ENCODE measurements around the gene PCYOX1L. TPM values are rescaled to one million over a fixed set of nuclear protein-coding genes. Genes with fewer than 3 reads are reported as not detected.

PCYOX1L gene
- total and polyA plus RNA-seq, 10 donors = 5.4 to 13.0 (median 7.9) TPM

DNA sequence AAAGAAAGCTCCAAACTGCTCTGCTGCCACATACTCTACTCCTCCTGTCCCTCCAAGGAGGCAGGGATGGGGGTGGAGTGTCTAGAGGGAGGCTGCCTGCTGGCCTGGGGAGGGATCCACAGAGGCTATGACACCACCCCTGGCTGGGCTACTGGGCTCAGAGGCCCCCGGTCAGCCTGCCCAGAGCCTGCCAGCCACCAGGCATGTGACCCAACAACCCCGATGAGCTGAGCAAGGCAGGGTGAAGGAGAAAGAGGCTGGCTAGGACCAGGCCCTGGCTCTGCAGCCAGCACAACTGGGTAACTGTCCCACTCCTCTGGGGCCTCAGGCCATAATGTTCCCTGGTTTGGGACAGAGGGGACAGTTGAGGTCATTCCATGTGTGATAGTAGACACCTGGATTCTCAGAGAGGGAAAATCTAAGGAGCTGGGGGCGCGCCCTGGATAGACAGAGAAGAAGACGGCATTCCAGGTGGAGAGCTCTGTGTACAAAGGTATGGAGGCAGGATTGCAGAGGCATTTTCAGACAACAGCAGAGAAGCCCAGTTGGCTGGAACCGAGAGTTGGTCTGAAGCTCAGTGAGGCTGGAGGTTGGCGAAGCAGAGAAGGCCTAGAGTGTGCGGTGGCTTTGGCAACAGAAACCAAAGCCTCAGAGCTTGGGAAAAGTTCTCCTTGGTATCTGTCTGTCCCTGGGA is 55.1 kb downstream of the PCYOX1L start:
- DNase-seq = no peak
- intact Hi-C loops (cut with DNase I; ENCODE audit: low total_unique reads) = no loop called here
- no peaks in the 10 kb centered on the region for H3K9me3 ChIP-seq
- H3K4me1 ChIP-seq = peaks cover 0 to 37% (median 2%) of the 10 kb centered on the region in 6 donors
- TF ChIP-seq POLR2AphosphoS5 (IDR thresholded peaks at IDR 0.05) = peak in 1 of 3 donors; percentile 7
- no peak for TF ChIP-seq POLR2A (IDR thresholded peaks at IDR 0.05)
- TF ChIP-seq, protein P1, sequence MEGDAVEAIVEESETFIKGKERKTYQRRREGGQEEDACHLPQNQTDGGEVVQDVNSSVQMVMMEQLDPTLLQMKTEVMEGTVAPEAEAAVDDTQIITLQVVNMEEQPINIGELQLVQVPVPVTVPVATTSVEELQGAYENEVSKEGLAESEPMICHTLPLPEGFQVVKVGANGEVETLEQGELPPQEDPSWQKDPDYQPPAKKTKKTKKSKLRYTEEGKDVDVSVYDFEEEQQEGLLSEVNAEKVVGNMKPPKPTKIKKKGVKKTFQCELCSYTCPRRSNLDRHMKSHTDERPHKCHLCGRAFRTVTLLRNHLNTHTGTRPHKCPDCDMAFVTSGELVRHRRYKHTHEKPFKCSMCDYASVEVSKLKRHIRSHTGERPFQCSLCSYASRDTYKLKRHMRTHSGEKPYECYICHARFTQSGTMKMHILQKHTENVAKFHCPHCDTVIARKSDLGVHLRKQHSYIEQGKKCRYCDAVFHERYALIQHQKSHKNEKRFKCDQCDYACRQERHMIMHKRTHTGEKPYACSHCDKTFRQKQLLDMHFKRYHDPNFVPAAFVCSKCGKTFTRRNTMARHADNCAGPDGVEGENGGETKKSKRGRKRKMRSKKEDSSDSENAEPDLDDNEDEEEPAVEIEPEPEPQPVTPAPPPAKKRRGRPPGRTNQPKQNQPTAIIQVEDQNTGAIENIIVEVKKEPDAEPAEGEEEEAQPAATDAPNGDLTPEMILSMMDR (IDR thresholded peaks at IDR 0.05 in 8 of 11, conservative IDR thresholded peaks at IDR 0.05 in 3 of 11) = no peak
- H3K27me3 ChIP-seq (replicated peaks in 1 of 7) = peaks cover 0 to 3% (median 0%) of the 10 kb centered on the region in 7 donors
- H3K36me3 ChIP-seq = peaks cover 0 to 14% (median 0%) of the 10 kb centered on the region in 6 donors
- peak overlapping the region in 5 of 8 donors; percentile 4 to 58 (median 45) for H3K4me3 ChIP-seq
- WGBS, 5 donors = 82 to 89% (median 86%) methylated on average over 6 to 8 of the region's 8 CpGs
- peak overlapping the region in 7 of 8 donors; percentile 39 to 82 (median 64) for H3K27ac ChIP-seq

GRCh38 chr5:149413477-149414210 is 55.8 kb downstream of the PCYOX1L start:
- DNase-seq = no peak
- Histone ChIP-seq H3K27ac (peak overlapping the region in 7 of 8 donors; percentile 41 to 82 (median 64)), H3K27me3 (replicated peaks in 1 of 7) (peaks cover 0 to 5% (median 0%) of the 10 kb centered on the region in 7 donors), H3K9me3 (no peaks in the 10 kb centered on the region), H3K4me3 (peak overlapping the region in 3 of 8 donors; percentile 45 to 58 (median 53)), H3K4me1 (peaks cover 0 to 41% (median 4%) of the 10 kb centered on the region in 6 donors), H3K36me3 (peaks cover 0 to 14% (median 0%) of the 10 kb centered on the region in 6 donors)
- intact Hi-C loops (cut with DNase I; ENCODE audit: low total_unique reads) = no loop called here
- 75 to 89% (median 81%) methylated on average over 16 of the region's 16 CpGs for WGBS, 5 donors
- TF ChIP-seq, protein P1 (IDR thresholded peaks at IDR 0.05 in 8 of 11, conservative IDR thresholded peaks at IDR 0.05 in 3 of 11) = no peak
- no peak for TF ChIP-seq POLR2A (IDR thresholded peaks at IDR 0.05)
- TF ChIP-seq POLR2AphosphoS5 (IDR thresholded peaks at IDR 0.05) = no peak

GRCh38 chr5:149414405-149415065 is 56.7 kb downstream of the PCYOX1L start:
- Histone ChIP-seq H3K27me3 (replicated peaks in 1 of 7) (peaks cover 0 to 5% (median 0%) of the 10 kb centered on the region in 7 donors), H3K4me1 (peaks cover 0 to 49% (median 8%) of the 10 kb centered on the region in 6 donors), H3K36me3 (peaks cover 0 to 14% (median 0%) of the 10 kb centered on the region in 6 donors), H3K9me3 (no peaks in the 10 kb centered on the region), H3K27ac (peak overlapping the region in 6 of 8 donors; percentile 54 to 82 (median 68)), H3K4me3 (no peak overlapping the region)
- DNase-seq = no peak
- TF ChIP-seq, protein P1 (IDR thresholded peaks at IDR 0.05 in 8 of 11, conservative IDR thresholded peaks at IDR 0.05 in 3 of 11) = no peak
- TF ChIP-seq POLR2AphosphoS5 (IDR thresholded peaks at IDR 0.05) (peak in 2 of 3 donors; percentile 26 to 37), POLR2A (IDR thresholded peaks at IDR 0.05) (no peak)
- 51 to 78% (median 76%) methylated on average over 7 of the region's 7 CpGs for WGBS, 5 donors
- intact Hi-C loops (cut with DNase I; ENCODE audit: low total_unique reads) = no loop called here

Data from spleen (tissue), 11 donors.